ENCODE data around the gene ESR1.

DNA sequence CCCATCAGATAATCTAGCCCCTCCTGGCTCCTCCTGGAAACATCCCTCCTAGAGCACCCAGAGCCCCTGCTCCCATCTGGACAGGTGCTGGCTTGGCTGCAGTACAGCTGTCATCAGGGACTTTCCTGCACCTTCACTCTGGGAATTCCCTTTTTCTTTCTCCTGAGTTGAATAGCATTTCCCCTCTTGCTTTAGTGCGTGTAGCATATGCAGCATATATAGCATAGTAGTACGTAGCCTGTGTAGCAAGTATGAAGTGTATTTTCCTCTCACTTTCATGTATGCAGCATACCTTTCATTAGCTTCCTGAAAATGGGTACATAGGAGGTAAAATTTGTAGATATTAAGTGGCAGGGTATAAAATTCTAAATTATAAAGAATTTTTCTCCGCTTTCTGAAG lies 352.9 kb downstream of the ESR1 start:
- TF ChIP-seq, protein P1, sequence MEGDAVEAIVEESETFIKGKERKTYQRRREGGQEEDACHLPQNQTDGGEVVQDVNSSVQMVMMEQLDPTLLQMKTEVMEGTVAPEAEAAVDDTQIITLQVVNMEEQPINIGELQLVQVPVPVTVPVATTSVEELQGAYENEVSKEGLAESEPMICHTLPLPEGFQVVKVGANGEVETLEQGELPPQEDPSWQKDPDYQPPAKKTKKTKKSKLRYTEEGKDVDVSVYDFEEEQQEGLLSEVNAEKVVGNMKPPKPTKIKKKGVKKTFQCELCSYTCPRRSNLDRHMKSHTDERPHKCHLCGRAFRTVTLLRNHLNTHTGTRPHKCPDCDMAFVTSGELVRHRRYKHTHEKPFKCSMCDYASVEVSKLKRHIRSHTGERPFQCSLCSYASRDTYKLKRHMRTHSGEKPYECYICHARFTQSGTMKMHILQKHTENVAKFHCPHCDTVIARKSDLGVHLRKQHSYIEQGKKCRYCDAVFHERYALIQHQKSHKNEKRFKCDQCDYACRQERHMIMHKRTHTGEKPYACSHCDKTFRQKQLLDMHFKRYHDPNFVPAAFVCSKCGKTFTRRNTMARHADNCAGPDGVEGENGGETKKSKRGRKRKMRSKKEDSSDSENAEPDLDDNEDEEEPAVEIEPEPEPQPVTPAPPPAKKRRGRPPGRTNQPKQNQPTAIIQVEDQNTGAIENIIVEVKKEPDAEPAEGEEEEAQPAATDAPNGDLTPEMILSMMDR (conservative IDR thresholded peaks at IDR 0.05 in 1 of 2, IDR thresholded peaks at IDR 0.05 in 1 of 2; ENCODE audit: extremely low read depth in 1 of 2, insufficient read depth in 1 of 2, low read depth in 1 of 2, low read length in 2 of 2), result no peak
- no peak for TF ChIP-seq EZH2 (IDR thresholded peaks at IDR 0.05; ENCODE audit: borderline replicate concordance, low read length)
